Measurements from ENCODE around the gene ENPP7.

The ENPP7 gene

DNA sequence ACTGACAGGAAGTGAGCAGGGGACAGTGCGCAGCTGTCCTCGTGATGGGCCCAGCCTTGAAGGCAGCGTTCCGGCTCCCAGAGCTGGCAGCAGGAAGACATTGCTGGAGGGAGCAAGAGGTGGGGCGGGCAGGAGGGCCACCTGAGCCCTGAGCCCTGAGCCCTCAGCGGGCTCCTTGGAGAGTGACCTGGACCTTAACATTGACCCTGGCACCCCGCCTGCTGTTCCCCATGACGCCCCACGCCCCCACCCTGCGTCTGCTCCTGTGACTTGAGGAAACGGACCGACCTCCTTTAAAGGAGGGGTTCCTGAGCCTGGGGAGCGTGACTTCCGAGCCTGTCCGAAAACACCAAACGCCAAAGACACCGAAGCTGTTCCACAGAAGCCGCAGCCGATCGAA lies 25.1 kb upstream of the ENPP7 start:
- DNase-seq = no peak

- DNase-seq = no peak
Measured at GRCh38 chr17:79706931-79707850, 23.6 kb upstream of the ENPP7 start.

GRCh38 chr17:79707931-79708891 lies 22.5 kb upstream of the ENPP7 start:
- DNase-seq = peak; percentile 71

GRCh38 chr17:79711715-79712305 lies 18.9 kb upstream of the ENPP7 start:
- no peak for DNase-seq

GRCh38 chr17:79713391-79713790 lies 17.4 kb upstream of the ENPP7 start:
- DNase-seq = no peak

GRCh38 chr17:79714176-79715097 lies 16.3 kb upstream of the ENPP7 start:
- no peak for DNase-seq

GRCh38 chr17:79715098-79715942 lies 15.4 kb upstream of the ENPP7 start:
- no peak for DNase-seq

DNA sequence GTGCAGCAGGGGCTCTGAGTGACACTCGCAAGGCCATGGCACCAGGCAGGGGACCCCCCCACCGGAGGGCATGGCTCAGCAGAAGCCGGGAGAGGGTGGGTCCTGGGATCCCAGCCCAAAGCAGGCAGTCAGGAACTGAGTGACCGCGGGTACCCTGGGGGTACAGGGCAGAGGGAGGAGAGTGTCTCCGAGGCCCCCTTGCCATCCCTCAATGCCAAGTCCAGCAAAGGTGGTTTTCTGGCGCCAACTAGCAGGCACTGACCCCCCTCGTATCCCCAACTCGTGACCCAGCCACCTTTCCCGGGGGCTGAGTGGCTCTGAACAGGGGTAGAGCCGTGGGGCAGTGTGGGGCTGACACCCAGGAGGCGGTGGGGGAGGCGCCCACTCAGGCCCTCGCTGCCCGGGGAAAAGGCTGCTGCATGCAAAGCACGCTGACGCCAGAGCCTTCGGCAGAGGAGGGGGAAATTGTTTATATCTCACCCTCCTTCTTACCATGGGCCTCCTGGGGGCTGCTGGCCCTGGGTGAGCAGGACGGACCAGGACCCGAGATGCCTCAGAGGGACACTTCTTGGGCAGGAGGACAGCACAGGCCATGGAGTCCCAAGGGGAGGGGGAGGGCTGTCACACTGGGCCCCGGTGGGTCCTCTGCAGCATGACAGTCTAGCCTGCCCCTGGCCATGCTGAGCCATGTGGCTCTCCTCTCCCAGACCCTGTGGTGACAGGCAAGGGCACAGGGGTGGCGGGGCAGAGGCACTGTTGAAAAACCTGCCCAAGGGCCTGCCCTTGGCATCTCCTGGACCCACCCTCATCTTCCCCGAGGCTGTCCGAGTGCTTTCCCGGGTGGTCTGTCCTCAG lies 14.6 kb upstream of the ENPP7 start:
- no peak for DNase-seq

- no peak for DNase-seq
Measured at GRCh38 chr17:79720705-79721292, 9.9 kb upstream of the ENPP7 start.

- DNase-seq = no peak
Measured at GRCh38 chr17:79721993-79722671, 8.6 kb upstream of the ENPP7 start.

DNA sequence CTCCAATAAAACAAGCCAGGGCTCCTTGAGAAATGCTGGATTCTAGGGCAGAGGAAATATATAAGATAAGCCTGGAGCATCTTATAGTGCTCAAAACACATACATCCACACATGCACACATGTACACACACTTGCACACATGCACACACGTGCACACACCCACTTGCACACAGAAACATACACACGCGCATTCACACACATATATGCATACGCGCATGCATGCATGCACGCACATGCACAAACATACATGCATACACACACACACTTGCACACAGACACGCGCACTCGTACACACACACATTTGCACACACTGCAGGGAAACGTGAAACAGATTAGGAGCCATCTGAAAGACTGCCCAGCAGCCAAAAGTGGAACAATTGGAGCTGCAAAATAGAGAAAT lies 8.0 kb upstream of the ENPP7 start:
- DNase-seq = no peak

GRCh38 chr17:79728169-79728907 lies 2.4 kb upstream of the ENPP7 start:
- DNase-seq = peak; percentile 86

- DNase-seq = no peak
Measured at GRCh38 chr17:79728908-79729471, 1.8 kb upstream of the ENPP7 start.

GRCh38 chr17:79729761-79730160 lies 982 bp upstream of the ENPP7 start:
- no peak for DNase-seq

DNA sequence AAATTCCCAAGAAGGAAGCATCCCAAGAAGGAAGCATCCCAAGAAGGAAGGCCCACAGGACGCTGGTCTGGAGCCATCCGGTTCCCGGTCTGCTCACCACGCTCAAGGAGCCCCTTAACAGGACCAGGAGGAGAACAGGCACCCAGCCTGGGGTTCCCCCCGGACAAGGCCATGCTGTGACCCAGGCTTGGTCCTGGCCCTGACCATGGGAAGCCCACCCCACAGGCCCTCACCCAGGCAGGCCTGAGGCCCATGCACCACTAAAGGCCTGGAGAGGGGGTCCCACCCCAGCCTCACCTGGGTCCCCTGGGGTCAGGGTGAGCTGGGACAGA lies 340 bp upstream of the ENPP7 start:
- DNase-seq = no peak

DNA sequence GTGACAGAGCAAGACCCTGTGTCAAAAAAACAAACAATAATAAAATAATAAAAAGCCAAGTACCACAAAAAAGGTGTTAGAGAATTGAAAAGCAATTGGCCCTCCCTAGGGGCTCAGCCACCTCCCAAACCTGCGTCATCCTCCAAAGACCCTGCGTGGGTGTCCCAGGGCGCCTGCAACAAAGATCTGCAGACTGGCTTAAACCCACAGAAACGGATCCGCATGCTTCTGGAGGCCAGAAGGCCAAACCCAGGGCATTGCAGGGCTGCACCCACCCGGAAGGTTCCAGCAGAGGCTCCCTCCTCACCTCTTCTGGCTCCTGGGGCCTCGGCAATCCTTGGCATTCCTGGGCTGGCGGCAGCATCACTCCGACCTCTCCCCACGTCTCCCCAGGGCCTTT lies 1.5 kb downstream of the ENPP7 start:
- DNase-seq = no peak

DNA sequence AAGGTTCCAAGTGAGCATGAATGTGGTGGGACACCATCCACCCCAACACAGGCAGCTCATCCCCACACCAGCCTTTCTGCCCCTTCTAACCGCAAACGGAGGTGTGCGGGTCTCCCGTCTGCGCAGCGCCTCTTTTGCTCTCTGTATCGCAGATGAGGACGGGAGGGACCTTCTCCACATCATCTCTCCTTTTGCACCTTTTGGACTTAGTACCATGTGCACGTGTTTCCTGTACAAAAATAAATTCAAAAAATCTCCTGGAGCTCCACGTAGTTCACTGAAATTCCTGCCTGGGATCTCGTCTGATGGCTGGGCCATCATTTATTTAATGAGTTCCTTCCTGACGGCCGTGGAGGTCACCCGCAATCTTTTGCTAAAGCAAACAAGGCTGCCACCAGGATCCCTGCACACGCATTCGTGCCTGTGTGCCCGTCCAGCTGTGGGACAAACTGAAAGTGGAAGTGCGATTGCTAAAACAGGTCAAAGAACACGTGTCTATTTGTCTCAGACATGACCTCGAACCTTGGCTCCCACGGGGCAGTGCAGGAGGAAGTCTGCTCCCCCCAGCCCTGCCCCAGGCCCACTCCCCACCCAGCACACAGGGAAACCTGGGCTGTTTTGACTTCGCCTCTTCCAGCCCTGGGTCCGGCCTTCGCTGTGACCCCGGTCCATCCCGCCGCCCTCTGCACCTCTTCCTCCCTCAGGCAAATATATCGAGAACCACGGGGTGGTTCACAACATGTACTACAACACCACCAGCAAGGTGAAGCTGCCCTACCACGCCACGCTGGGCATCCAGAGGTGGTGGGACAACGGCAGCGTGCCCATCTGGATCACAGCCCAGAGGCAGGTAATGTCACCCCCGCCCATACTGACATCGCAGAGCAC lies 2.3 kb downstream of the ENPP7 start:
- DNase-seq = peak; percentile 26

Measured in CD4-positive, alpha-beta T cell treated with Interleukin-17A for 4 hours (primary cell).